SK-N-SH treated with all-trans-retinoic acid at 6 μM for 48 hours (cell line): ENCODE data around the gene MED31.

Experiments used
- ATAC-seq: fragments of 200-7000 bp; cut with Tn5 transposase; 3 replicates; pipeline ENCODE4 v1.9.1; 2020; ENCODE audit warnings: mild to moderate bottlenecking, moderate library complexity
- ARNTL ChIP-seq: fragments of 450-650 bp; formaldehyde crosslinking; IDR thresholded peaks from 2 replicates; pipeline ENCODE4 v1.5.0; 2020; ENCODE audit warnings: low read depth, mild to moderate bottlenecking, moderate library complexity, borderline replicate concordance
- BACH2 ChIP-seq: fragments of 250-450 bp; sonication (Bioruptor Pico); IDR thresholded peaks from 2 replicates; pipeline ENCODE4 v1.9.0; 2021; ENCODE audit warnings: mild to moderate bottlenecking, borderline replicate concordance
- CREB5 ChIP-seq: fragments of 250-450 bp; sonication (Bioruptor Pico); IDR thresholded peaks from 2 replicates; pipeline ENCODE4 v1.5.1; 2020; ENCODE audit warnings: low read depth, mild to moderate bottlenecking, moderate library complexity
- ESRRG ChIP-seq: fragments of 250-450 bp; sonication (Bioruptor Pico); IDR thresholded peaks from 2 replicates; pipeline ENCODE4 v1.6.1; 2021; ENCODE audit warnings: mild to moderate bottlenecking
- GLIS3 ChIP-seq: fragments of 250-450 bp; sonication (Bioruptor Pico); IDR thresholded peaks from 2 replicates; pipeline ENCODE4 v1.5.0; 2020; ENCODE audit warnings: mild to moderate bottlenecking, moderate library complexity
- ISL1 ChIP-seq: fragments of 250-450 bp; sonication (Bioruptor Pico); IDR thresholded peaks from 2 replicates; pipeline ENCODE4 v2.1.2; 2022; ENCODE audit warnings: mild to moderate bottlenecking, moderate library complexity
- OSR1 ChIP-seq: fragments of 250-450 bp; sonication (Bioruptor Pico); IDR thresholded peaks from 2 replicates; pipeline ENCODE4 v1.8.0; 2022; ENCODE audit warnings: moderate library complexity, mild to moderate bottlenecking, inconsistent platforms
- PPARA ChIP-seq: fragments of 250-450 bp; sonication (Bioruptor Pico); IDR thresholded peaks from 2 replicates; pipeline ENCODE4 v1.5.0; 2020; ENCODE audit warnings: mild to moderate bottlenecking, borderline replicate concordance
- RARB ChIP-seq: fragments of 250-450 bp; sonication (Bioruptor Pico); IDR thresholded peaks from 2 replicates; pipeline ENCODE4 v1.8.0; 2021; ENCODE audit warnings: mild to moderate bottlenecking, moderate library complexity
- TCF4 ChIP-seq: fragments of 250-450 bp; sonication (Bioruptor Pico); IDR thresholded peaks from 2 replicates; pipeline ENCODE4 v1.8.0; 2021; ENCODE audit warnings: mild to moderate bottlenecking, moderate library complexity, borderline replicate concordance
- TOX ChIP-seq: fragments of 250-450 bp; sonication (Bioruptor Pico); IDR thresholded peaks from 2 replicates; pipeline ENCODE4 v1.8.0; 2021; ENCODE audit warnings: mild to moderate bottlenecking, moderate library complexity, borderline replicate concordance
- ZC3H10 ChIP-seq: fragments of 250-450 bp; sonication (Bioruptor Pico); IDR thresholded peaks from 2 replicates; pipeline ENCODE4 v1.5.1; 2021; ENCODE audit warnings: mild to moderate bottlenecking, moderate library complexity
- ZFP3 ChIP-seq: fragments of 250-450 bp; sonication (Bioruptor Pico); IDR thresholded peaks from 2 replicates; pipeline ENCODE4 v1.5.0; 2020; ENCODE audit warnings: mild to moderate bottlenecking, moderate library complexity
- ZFP30 ChIP-seq: fragments of 450-650 bp; formaldehyde crosslinking; IDR thresholded peaks from 2 replicates; pipeline ENCODE4 v1.5.0; 2022; ENCODE audit warnings: mild to moderate bottlenecking, moderate library complexity
- ZNF565 ChIP-seq: fragments of 450-650 bp; formaldehyde crosslinking; conservative IDR thresholded peaks from 2 replicates; pipeline ENCODE4 v1.5.0; 2020; ENCODE audit warnings: low read depth, mild to moderate bottlenecking, moderate library complexity
- ZNF8 ChIP-seq: fragments of 450-650 bp; formaldehyde crosslinking; IDR thresholded peaks from 2 replicates; pipeline ENCODE4 v1.5.0; 2020; ENCODE audit warnings: mild to moderate bottlenecking, moderate library complexity
- TF ChIP-seq, protein P1 (sequence below): fragments of 250-450 bp; sonication (Bioruptor Pico); IDR thresholded peaks from 2 replicates; pipeline ENCODE4 v1.8.0; 2020; ENCODE audit warnings: mild to moderate bottlenecking, moderate library complexity, borderline replicate concordance
- TF ChIP-seq, protein P2 (sequence below): fragments of 250-450 bp; sonication (Bioruptor Pico); IDR thresholded peaks from 2 replicates; pipeline ENCODE4 v1.8.0; 2021; ENCODE audit warnings: low read depth, mild to moderate bottlenecking, moderate library complexity, borderline replicate concordance

The MED31 gene

GRCh38 chr17:6686026-6686425 is 34.6 kb upstream of the MED31 start:
- no peak for ATAC-seq
- TF ChIP-seq, protein P1, sequence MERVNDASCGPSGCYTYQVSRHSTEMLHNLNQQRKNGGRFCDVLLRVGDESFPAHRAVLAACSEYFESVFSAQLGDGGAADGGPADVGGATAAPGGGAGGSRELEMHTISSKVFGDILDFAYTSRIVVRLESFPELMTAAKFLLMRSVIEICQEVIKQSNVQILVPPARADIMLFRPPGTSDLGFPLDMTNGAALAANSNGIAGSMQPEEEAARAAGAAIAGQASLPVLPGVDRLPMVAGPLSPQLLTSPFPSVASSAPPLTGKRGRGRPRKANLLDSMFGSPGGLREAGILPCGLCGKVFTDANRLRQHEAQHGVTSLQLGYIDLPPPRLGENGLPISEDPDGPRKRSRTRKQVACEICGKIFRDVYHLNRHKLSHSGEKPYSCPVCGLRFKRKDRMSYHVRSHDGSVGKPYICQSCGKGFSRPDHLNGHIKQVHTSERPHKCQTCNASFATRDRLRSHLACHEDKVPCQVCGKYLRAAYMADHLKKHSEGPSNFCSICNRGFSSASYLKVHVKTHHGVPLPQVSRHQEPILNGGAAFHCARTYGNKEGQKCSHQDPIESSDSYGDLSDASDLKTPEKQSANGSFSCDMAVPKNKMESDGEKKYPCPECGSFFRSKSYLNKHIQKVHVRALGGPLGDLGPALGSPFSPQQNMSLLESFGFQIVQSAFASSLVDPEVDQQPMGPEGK (CRISPR knock-in tag), result no peak
- TF ChIP-seq CREB5 (CRISPR knock-in tag) (no peak), ARNTL (CRISPR knock-in tag) (no peak), ZFP30 (CRISPR knock-in tag) (no peak), TOX (CRISPR knock-in tag) (no peak)

GRCh38 chr17:6684881-6685767 is 33.7 kb upstream of the MED31 start:
- ATAC-seq, result no peak
- TF ChIP-seq TCF4 (CRISPR knock-in tag), result no peak
- TF ChIP-seq ZC3H10 (CRISPR knock-in tag), result no peak

GRCh38 chr17:6684460-6684783 is 33.0 kb upstream of the MED31 start:
- no peak for ATAC-seq
- TF ChIP-seq OSR1 (no peak), TOX (CRISPR knock-in tag) (no peak), ZFP3 (CRISPR knock-in tag) (no peak), RARB (CRISPR knock-in tag) (no peak), BACH2 (no peak), ZNF565 (no peak), ZFP30 (CRISPR knock-in tag) (no peak), TCF4 (CRISPR knock-in tag) (no peak), PPARA (CRISPR knock-in tag) (no peak), ZNF8 (CRISPR knock-in tag) (no peak), ISL1 (CRISPR knock-in tag) (no peak)
- TF ChIP-seq, protein P2, sequence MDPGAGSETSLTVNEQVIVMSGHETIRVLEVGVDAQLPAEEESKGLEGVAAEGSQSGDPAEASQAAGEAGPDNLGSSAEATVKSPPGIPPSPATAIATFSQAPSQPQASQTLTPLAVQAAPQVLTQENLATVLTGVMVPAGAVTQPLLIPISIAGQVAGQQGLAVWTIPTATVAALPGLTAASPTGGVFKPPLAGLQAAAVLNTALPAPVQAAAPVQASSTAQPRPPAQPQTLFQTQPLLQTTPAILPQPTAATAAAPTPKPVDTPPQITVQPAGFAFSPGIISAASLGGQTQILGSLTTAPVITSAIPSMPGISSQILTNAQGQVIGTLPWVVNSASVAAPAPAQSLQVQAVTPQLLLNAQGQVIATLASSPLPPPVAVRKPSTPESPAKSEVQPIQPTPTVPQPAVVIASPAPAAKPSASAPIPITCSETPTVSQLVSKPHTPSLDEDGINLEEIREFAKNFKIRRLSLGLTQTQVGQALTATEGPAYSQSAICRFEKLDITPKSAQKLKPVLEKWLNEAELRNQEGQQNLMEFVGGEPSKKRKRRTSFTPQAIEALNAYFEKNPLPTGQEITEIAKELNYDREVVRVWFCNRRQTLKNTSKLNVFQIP (CRISPR knock-in tag), result no peak
- TF ChIP-seq, protein P1 (CRISPR knock-in tag), result no peak

- TF ChIP-seq GLIS3 (no peak), ESRRG (CRISPR knock-in tag) (no peak), RARB (CRISPR knock-in tag) (no peak)
- TF ChIP-seq, protein P2 (CRISPR knock-in tag), result no peak
- ATAC-seq, result no peak
Measured at GRCh38 chr17:6683730-6684459, 32.5 kb upstream of the MED31 start.
